ENCODE results near the gene DKK3. TPM values are rescaled to one million over a fixed set of nuclear protein-coding genes. Genes with fewer than 3 reads are reported as not detected.

DKK3 gene
- 45.8 and 147 TPM in 2 replicates for total RNA-seq

GRCh38 chr11:12007769-12008737, at the start of gene DKK3:
DKK3 (minus strand) TSS chr11:12008626; CDS start chr11:12008582, 44 bp downstream.

Other genes with a start within 250 kb of the DKK3 start
- gene USP47, start 166.7 kb downstream of the DKK3 start, total RNA-seq, result 26.8 and 30.7 TPM in 2 replicates
- gene MICAL2, start 102.0 kb upstream of the DKK3 start, total RNA-seq, result 29.2 and 92.9 TPM in 2 replicates